8988T (cell line): ENCODE measurements around the gene RNF111.
"Not testable (repeated sequence)": the region's sequence is repeated elsewhere in the genome, so short reads cannot be mapped to it uniquely, and the experiment has no call there.

Experiments used
- DNase-seq: peaks from one replicate; pipeline ENCODE4 v3.0.0; 2011

RNF111 gene

GRCh38 chr15:59063042-59063441 lies 75.6 kb downstream of the RNF111 start:
- DNase-seq: no peak

GRCh38 chr15:59069430-59069829 lies 82.0 kb downstream of the RNF111 start:
- DNase-seq: no peak

GRCh38 chr15:59074607-59075006 lies 87.1 kb downstream of the RNF111 start:
- no peak for DNase-seq

- no peak for DNase-seq
Observed at GRCh38 chr15:59087731-59088130, 100.3 kb downstream of the RNF111 start.

- no peak for DNase-seq
Observed at GRCh38 chr15:59094077-59094476, 106.6 kb downstream of the RNF111 start.

- no peak for DNase-seq
Observed at GRCh38 chr15:59096429-59096828, 109.0 kb downstream of the RNF111 start.

- no peak for DNase-seq
Observed at GRCh38 chr15:59099162-59099685, 111.8 kb downstream of the RNF111 start.

- no peak for DNase-seq
Observed at GRCh38 chr15:59104602-59104911, 117.1 kb downstream of the RNF111 start.

- peak; percentile 49 for DNase-seq
Observed at GRCh38 chr15:59104912-59105732, 117.7 kb downstream of the RNF111 start, which contains the start of gene CCNB2. Gene CCNB2 (plus strand): TSS chr15:59105146. CDS start chr15:59105269, 123 bp downstream.

- no peak for DNase-seq
Observed at GRCh38 chr15:59105854-59106253, 118.4 kb downstream of the RNF111 start.

GRCh38 chr15:59111251-59111650 lies 123.8 kb downstream of the RNF111 start:
- DNase-seq: no peak

GRCh38 chr15:59115047-59115446 lies 127.6 kb downstream of the RNF111 start:
- DNase-seq: no peak

GRCh38 chr15:59116141-59116540 lies 128.7 kb downstream of the RNF111 start:
- DNase-seq: no peak

GRCh38 chr15:59116771-59117170 lies 129.3 kb downstream of the RNF111 start:
- no peak for DNase-seq

- no peak for DNase-seq
Observed at GRCh38 chr15:59119625-59120024, 132.2 kb downstream of the RNF111 start.

- no peak for DNase-seq
Observed at GRCh38 chr15:59120937-59121336, 133.5 kb downstream of the RNF111 start.

- DNase-seq: no peak
Observed at GRCh38 chr15:59124261-59124660, 136.8 kb downstream of the RNF111 start.

GRCh38 chr15:59125683-59126082 lies 138.2 kb downstream of the RNF111 start:
- not testable (repeated sequence) for DNase-seq

- not testable (repeated sequence) for DNase-seq
Observed at GRCh38 chr15:59127255-59127654, 139.8 kb downstream of the RNF111 start.

GRCh38 chr15:59131456-59131855 lies 144.0 kb downstream of the RNF111 start:
- DNase-seq: no peak

- no peak for DNase-seq
Observed at GRCh38 chr15:59131969-59132562, 144.6 kb downstream of the RNF111 start.

- no peak for DNase-seq
Observed at GRCh38 chr15:59133929-59134427, 146.5 kb downstream of the RNF111 start.

- DNase-seq: no peak
Observed at GRCh38 chr15:59137566-59137965, 150.1 kb downstream of the RNF111 start.

GRCh38 chr15:59138243-59138642 lies 150.8 kb downstream of the RNF111 start:
- DNase-seq: peak; percentile 55
